Neural progenitor cell (in vitro differentiated cells): Measurements from ENCODE around the gene TCERG1L.

Experiments
- EZH2 ChIP-seq: fragments of 200-600 bp; sonication (generic); IDR thresholded peaks from 2 replicates; pipeline ENCODE4 v1.6.1; 2017; ENCODE audit warnings: antibody characterized with exemption, mild to moderate bottlenecking, moderate library complexity
- EZH2phosphoT487 ChIP-seq: fragments of 200-600 bp; sonication (generic); IDR thresholded peaks from 2 replicates; pipeline ENCODE4 v1.6.1; 2017; ENCODE audit warnings: antibody characterized with exemption
- TF ChIP-seq, protein P1 (sequence below): fragments of 200-600 bp; sonication (generic); IDR thresholded peaks from 2 replicates; pipeline ENCODE4 v1.5.1; 2017; ENCODE audit warnings: antibody characterized with exemption, mild to moderate bottlenecking

DNA sequence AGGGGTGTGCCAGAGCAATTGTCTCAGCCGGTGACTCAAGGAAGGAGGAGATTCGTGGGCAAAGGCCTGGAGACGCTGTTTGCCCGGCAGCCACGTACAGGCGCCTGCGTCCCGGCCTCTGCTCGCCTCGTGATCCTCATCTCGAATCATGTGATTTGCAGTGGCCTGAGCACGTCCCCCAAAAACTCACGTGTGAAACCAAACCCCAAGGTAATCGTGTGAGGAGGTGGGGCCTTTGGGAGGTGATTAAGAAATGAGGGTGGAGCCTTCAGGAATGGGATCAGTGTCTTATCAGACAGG lies 226.8 kb downstream of the TCERG1L start:
- TF ChIP-seq, protein P1, sequence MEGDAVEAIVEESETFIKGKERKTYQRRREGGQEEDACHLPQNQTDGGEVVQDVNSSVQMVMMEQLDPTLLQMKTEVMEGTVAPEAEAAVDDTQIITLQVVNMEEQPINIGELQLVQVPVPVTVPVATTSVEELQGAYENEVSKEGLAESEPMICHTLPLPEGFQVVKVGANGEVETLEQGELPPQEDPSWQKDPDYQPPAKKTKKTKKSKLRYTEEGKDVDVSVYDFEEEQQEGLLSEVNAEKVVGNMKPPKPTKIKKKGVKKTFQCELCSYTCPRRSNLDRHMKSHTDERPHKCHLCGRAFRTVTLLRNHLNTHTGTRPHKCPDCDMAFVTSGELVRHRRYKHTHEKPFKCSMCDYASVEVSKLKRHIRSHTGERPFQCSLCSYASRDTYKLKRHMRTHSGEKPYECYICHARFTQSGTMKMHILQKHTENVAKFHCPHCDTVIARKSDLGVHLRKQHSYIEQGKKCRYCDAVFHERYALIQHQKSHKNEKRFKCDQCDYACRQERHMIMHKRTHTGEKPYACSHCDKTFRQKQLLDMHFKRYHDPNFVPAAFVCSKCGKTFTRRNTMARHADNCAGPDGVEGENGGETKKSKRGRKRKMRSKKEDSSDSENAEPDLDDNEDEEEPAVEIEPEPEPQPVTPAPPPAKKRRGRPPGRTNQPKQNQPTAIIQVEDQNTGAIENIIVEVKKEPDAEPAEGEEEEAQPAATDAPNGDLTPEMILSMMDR: no peak
- TF ChIP-seq EZH2 (no peak), EZH2phosphoT487 (no peak)
